HAP-1 (cell line): ENCODE measurements around the gene ZNRF3.

Source experiments
- DNase-seq, 2 experiments: peaks; one replicate each; pipeline ENCODE4 v3.0.0-alpha.2; 2016 to 2020; ENCODE audit warnings: low spot score in 2 of 2
- H3K27me3 ChIP-seq: fragments of 250-450 bp; sonication (Bioruptor Pico); 2 replicates; pipeline ENCODE4 v1.5.1; 2020; ENCODE audit warnings: low read depth, mild to moderate bottlenecking, moderate library complexity
- H3K36me3 ChIP-seq: fragments of 250-450 bp; sonication (Bioruptor Pico); replicated peaks from 2 replicates; pipeline ENCODE4 v1.5.1; 2020; ENCODE audit warnings: mild to moderate bottlenecking
- H3K4me1 ChIP-seq: fragments of 250-450 bp; sonication (Bioruptor Pico); 2 replicates; pipeline ENCODE4 v1.5.1; 2020; ENCODE audit warnings: mild to moderate bottlenecking
- H3K4me3 ChIP-seq: fragments of 250-450 bp; sonication (Bioruptor Pico); 2 replicates; pipeline ENCODE4 v1.5.1; 2020; ENCODE audit warnings: mild to moderate bottlenecking, moderate library complexity
- H3K9me3 ChIP-seq: fragments of 250-450 bp; sonication (Bioruptor Pico); 2 replicates; pipeline ENCODE4 v1.5.1; 2020; ENCODE audit warnings: mild to moderate bottlenecking, moderate library complexity
- in situ Hi-C: fragments of 300-500 bp; cut with MboI; formaldehyde crosslinking; loops from 3 replicates; pipeline ENCODE4 v1.14.3; 2020; ENCODE audit warnings: low sequenced_read_pairs, inconsistent platforms, mixed read lengths

ZNRF3 gene

DNA sequence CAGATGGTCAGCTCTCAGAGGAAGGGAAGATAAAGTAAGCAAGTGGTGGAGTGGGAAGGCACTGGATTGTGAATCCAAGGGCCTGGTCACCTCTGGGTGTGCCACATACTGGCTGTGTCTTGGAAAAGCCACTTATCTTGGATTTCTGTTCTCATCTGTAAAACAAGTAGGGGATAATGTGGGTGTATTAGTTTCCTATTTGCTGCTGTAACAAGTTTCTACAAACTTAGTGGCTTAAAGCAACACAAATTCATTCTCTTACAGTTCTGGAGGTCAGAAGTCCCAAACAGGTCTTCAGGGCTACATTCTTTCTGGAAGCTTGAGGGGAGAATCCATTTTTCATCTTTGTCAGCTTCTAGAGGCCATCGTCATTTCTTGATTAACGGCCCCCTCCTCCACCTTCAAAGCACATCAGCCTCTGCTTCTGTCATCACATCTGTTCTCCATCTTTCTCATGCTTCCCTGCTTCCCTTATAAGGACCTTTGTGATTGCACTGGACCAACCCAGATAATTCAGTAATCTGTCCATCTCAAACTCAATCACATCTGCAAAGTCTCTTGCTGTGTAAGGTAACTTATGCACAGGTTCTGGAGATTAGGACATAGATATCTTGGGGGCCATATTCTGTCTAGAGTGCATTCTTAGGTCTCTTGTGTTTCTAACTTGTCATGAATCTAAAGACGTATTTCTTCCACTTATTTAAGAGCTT is 102.4 kb downstream of the ZNRF3 start:
- DNase-seq, result no peak
- in situ Hi-C loops, result no loop called here
- peaks cover 6% of the 10 kb centered on the region; the same call in 1 of the 2 replicates for H3K4me1 ChIP-seq

DNA sequence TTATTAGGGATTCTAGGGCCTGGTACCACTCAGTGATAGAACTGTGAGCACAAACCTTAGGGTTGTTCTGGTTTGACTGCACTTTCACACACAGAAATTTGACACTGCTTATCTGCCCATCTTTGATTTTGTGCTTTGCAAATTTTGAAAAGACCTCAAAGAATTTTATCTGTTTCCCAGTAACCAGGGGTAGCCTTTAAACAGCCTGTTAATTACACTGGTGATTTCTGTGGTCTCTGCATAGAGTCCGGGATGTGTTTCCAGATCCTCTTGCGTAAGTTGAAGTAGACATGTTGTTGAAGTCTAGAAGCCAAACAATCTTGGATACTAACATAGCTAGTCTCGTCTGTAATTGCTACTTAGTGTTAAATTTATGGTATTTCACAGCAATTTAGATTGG is 103.0 kb downstream of the ZNRF3 start:
- Histone ChIP-seq H3K36me3 (peaks cover 12% of the 10 kb centered on the region; the same call in 1 of the 2 replicates), H3K27me3 (no peaks in the 10 kb centered on the region), H3K9me3 (peaks cover 4% of the 10 kb centered on the region; the same call in 1 of the 2 replicates), H3K4me3 (no peak overlapping the region), H3K4me1 (peaks cover 6% of the 10 kb centered on the region; the same call in 1 of the 2 replicates)
- in situ Hi-C loops, result no loop called here
- DNase-seq, result no peak

More for the DNA sequence above, 102.4 kb downstream of the ZNRF3 start:
- Histone ChIP-seq H3K9me3 (peaks cover 4% of the 10 kb centered on the region; the same call in 1 of the 2 replicates), H3K36me3 (peaks cover 12% of the 10 kb centered on the region; the same call in 1 of the 2 replicates), H3K27me3 (no peaks in the 10 kb centered on the region), H3K4me3 (no peak overlapping the region)

DNA sequence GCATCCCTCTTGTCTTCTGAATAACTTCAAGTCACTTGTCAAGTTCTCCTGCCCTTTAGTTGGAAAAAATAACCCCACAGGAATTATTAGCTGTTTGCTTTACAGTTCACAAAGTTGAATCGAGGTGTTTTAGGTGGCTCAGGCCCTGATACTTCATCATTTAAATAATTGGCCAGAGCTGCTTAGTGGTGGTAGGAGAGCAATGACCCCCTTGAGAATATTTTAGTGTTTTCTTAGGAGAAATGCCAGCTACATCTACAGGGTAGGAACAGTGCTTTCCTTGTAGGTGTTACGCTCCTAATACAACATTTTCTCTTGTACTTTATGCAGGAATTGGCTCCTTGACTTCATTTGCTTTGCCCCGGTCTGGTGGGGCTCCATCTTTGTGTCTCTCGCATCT is 105.1 kb downstream of the ZNRF3 start:
- Histone ChIP-seq H3K4me3 (no peak overlapping the region), H3K27me3 (no peaks in the 10 kb centered on the region), H3K4me1 (peaks cover 6% of the 10 kb centered on the region; the same call in 1 of the 2 replicates), H3K9me3 (peaks cover 4% of the 10 kb centered on the region; the same call in 1 of the 2 replicates), H3K36me3 (peaks cover 14% of the 10 kb centered on the region)
- DNase-seq, result no peak
- in situ Hi-C loops, result no loop called here

DNA sequence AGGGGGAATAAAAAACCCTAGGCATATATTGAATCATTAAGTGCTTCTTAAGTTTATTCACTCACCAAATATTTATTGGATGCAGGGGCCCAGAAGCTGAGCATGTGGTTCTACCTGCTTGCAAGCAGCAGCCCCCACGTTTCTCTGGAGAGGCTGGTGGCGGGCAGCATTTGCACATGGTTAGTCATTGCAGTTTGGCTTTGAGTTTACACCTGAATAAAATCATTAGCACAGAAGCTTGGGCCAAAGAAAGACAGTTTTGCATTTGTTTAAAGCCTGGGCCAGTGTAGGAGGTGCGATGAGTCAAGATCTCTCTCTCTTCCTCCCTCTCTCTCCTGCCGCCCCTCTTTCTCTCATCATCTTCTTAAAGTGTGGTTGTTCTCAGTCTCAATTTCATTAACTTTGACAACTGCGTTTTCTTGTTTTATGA is 105.7 kb downstream of the ZNRF3 start:
- H3K9me3 ChIP-seq, result peaks cover 4% of the 10 kb centered on the region; the same call in 1 of the 2 replicates
- H3K4me1 ChIP-seq, result peaks cover 6% of the 10 kb centered on the region; the same call in 1 of the 2 replicates
- no peak overlapping the region for H3K4me3 ChIP-seq
- in situ Hi-C loops, result no loop called here
- peaks cover 14% of the 10 kb centered on the region for H3K36me3 ChIP-seq
- DNase-seq, result peak in 1 of 2 experiments; percentile 27
- H3K27me3 ChIP-seq, result no peaks in the 10 kb centered on the region

DNA sequence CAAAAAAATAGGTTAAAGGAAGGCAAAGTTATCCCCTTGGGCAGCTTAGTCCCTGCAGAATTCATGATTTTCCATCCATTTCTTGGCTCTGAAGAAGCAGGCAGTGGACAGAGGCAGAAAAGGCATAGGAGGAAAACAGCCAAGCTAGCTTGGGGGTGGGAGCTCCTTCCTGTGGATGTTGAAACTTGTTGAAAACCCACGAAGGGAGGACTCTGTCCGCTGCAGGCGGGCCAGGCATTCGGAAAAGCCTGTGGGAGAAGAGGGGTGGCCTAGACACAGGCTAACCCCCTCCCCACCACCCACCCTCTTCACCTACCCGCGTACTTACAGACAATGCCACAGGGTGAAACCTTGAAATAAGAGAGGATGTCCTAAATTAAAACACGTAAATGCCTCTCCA is 106.1 kb downstream of the ZNRF3 start:
- peaks cover 14% of the 10 kb centered on the region for H3K36me3 ChIP-seq
- peaks cover 6% of the 10 kb centered on the region; the same call in 1 of the 2 replicates for H3K4me1 ChIP-seq
- DNase-seq, result no peak
- H3K27me3 ChIP-seq, result no peaks in the 10 kb centered on the region
- H3K4me3 ChIP-seq, result no peak overlapping the region
- peaks cover 4% of the 10 kb centered on the region; the same call in 1 of the 2 replicates for H3K9me3 ChIP-seq
- in situ Hi-C loops, result no loop called here

DNA sequence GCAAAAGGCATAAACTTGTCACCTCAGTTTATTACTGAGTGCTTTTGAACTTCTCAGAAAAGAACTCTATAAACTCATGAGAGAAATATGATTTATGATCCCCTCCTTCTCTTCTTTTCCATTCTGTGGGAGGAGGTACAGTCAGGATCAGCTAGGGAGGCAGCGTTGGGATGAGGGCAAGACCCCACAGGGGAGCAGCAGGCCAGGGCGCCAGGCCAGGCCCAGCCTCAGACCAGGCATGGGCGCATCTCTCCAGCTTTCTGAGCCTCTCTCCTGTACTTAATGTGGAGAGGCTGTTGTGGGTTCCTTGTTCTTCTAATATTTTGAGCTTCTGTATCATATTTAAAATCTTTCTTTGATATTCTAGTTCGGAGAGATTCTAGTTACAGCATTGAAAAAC is 106.5 kb downstream of the ZNRF3 start:
- Histone ChIP-seq H3K36me3 (peaks cover 14% of the 10 kb centered on the region), H3K4me3 (no peak overlapping the region), H3K27me3 (no peaks in the 10 kb centered on the region), H3K9me3 (peaks cover 4% of the 10 kb centered on the region; the same call in 1 of the 2 replicates), H3K4me1 (peaks cover 6% of the 10 kb centered on the region; the same call in 1 of the 2 replicates)
- no peak for DNase-seq
- in situ Hi-C loops, result no loop called here

DNA sequence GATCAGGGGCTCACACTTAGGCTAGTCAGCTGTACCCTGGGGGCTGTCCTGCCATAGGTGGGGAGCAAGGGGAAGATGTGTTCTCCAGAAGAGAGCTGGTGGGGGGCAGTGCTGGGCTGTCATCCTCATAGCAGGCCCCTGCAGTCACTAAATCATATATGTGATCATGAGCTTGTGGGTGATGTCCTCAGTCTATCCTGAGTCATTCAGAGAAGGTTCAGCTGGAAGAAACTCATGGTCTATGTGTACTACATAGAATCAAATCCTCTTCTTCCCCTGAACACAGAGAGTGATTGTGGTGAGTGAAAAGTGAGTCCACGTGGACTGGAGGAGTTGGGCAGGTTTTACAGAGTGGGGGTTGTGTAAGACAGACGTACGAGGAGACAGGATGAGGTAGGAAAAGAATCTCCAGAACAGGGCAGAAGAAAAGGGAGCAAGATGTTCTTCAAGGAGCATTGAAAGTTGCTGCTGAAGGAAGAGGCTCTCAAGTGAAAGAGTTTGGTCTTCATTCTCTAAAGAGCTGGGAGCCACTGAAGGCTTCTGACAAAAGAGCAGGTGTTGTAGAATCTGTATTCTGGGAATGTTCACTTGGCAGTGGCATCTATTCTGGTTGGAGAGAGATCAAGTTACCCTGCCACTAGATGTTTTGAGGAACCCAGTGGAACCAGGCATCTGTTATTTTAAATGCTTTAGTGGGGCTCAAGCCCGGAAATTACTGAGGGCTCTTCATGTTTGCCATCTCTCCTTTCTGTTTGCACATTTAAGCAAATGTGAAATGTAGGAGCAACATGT is 109.4 kb downstream of the ZNRF3 start:
- H3K4me1 ChIP-seq, result peaks cover 17% of the 10 kb centered on the region

DNA sequence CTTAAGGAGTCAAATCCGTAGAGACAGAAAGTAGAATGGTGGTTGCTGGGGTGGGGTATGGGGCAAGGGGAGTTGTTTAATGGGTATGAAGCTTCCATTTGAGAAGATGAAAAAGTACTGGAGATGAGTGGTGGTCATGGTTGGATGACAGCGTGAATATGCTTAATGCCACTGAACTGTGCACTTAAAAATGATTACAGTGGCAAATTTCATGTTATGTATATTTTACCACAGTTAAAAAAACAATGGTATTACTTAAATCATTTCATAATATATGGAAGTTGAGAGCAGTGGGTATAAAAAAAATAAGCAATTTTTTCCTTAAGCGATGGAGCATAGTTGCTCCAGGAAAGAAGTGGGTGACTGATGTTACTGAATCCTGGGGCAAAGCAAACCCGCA is 111.2 kb downstream of the ZNRF3 start:
- Histone ChIP-seq H3K4me3 (no peak overlapping the region), H3K36me3 (peaks cover 5% of the 10 kb centered on the region), H3K9me3 (no peaks in the 10 kb centered on the region), H3K4me1 (peaks cover 16% of the 10 kb centered on the region), H3K27me3 (no peaks in the 10 kb centered on the region)
- in situ Hi-C loops, result no loop called here
- DNase-seq, result no peak

More for the DNA sequence above, 109.4 kb downstream of the ZNRF3 start:
- peaks cover 8% of the 10 kb centered on the region for H3K36me3 ChIP-seq
- no peaks in the 10 kb centered on the region for H3K9me3 ChIP-seq
- no peak for DNase-seq
- in situ Hi-C loops, result no loop called here
- H3K4me3 ChIP-seq, result no peak overlapping the region
- H3K27me3 ChIP-seq, result no peaks in the 10 kb centered on the region

DNA sequence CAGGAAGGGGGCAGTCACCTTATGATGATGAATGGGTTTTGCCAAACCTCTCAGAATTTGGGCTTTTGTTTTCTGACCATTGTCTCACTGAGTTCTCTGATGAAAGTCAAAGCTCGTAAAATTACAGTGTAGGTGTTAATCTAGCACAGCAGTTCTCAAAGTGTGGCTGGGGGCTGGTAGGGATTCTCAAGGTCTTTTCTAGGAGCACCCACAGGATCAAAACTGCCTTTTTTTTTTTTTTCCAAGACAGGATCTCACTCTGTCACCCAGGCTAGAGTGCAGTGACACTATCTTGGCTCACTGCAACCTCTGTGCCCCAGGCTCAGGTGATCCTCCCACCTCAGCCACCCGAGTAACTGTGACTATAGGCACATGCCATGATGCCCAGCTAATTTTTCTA is 112.2 kb downstream of the ZNRF3 start:
- Histone ChIP-seq H3K9me3 (no peaks in the 10 kb centered on the region), H3K27me3 (no peaks in the 10 kb centered on the region), H3K4me3 (no peak overlapping the region), H3K36me3 (peaks cover 2% of the 10 kb centered on the region; the same call in 1 of the 2 replicates), H3K4me1 (peaks cover 26% of the 10 kb centered on the region)
- no peak for DNase-seq
- in situ Hi-C loops, result no loop called here

DNA sequence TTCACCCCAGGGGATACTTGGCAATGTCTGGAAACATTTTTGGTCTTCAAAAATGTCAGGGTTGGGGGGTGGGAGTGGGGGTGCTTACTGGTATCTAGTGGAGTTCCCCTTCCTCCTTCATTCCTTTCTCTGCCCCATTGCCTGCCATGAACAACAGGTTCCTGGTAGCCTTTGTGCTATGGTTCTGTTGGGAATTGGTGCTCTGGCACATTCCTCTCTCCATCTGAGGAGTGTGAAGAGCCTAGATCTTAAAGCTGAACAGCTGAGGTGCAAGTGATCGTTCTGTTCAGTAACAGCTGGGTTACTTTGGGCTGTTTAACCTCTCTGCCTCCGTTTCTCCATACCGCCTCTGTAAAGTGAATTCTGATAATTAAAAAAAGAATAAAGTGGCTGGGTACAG is 114.0 kb downstream of the ZNRF3 start:
- in situ Hi-C loops, result no loop called here
- DNase-seq, result no peak
- Histone ChIP-seq H3K4me1 (peaks cover 26% of the 10 kb centered on the region), H3K9me3 (no peaks in the 10 kb centered on the region), H3K36me3 (no peaks in the 10 kb centered on the region; the same call in 1 of the 2 replicates), H3K27me3 (no peaks in the 10 kb centered on the region), H3K4me3 (no peak overlapping the region)

DNA sequence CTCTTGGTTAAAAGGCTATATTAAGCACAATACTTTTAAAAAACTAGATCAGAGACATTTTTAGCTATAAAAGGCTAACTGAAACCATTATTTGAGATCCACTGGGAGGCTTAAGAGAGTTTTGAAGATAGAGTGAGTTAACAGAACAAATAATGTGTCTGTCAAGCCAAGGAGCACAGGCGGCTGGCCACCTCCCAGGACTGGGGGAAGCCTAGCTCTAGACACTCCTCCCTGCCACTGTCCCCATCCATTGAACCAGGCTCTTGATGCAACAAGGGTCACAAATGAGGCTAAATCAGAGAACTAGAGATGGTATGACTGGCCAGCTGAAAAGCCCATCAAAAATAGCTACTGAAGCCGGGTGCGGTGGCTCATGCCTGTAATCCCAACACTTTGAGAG is 115.3 kb downstream of the ZNRF3 start:
- in situ Hi-C loops, result no loop called here
- H3K4me3 ChIP-seq, result no peak overlapping the region
- H3K4me1 ChIP-seq, result peaks cover 27% of the 10 kb centered on the region
- DNase-seq, result no peak
- no peaks in the 10 kb centered on the region for H3K9me3 ChIP-seq
- no peaks in the 10 kb centered on the region for H3K27me3 ChIP-seq
- no peaks in the 10 kb centered on the region; the same call in 1 of the 2 replicates for H3K36me3 ChIP-seq

DNA sequence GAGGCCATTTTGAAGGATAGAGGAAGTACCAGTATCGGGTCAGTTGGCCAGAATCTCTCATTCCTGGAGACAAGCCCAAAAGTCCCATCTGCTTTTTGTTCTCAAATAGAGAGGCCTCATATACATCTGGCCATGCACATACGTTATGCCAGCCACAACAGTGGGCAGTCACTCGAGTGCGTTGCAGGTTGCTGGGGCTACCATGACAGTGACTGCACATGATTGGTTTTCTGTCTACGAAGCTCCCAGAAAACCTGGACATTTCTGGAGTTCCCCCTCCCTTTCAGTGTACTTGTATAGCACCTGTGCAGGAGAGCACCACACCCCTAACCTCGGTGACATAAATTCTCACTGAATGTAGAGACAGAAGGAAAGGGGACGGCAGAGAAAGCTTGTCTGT is 116.1 kb downstream of the ZNRF3 start:
- in situ Hi-C loops, result no loop called here
- H3K36me3 ChIP-seq, result no peaks in the 10 kb centered on the region; the same call in 1 of the 2 replicates
- no peak for DNase-seq
- no peak overlapping the region for H3K4me3 ChIP-seq
- H3K27me3 ChIP-seq, result no peaks in the 10 kb centered on the region
- H3K9me3 ChIP-seq, result no peaks in the 10 kb centered on the region
- H3K4me1 ChIP-seq, result peaks cover 35% of the 10 kb centered on the region

DNA sequence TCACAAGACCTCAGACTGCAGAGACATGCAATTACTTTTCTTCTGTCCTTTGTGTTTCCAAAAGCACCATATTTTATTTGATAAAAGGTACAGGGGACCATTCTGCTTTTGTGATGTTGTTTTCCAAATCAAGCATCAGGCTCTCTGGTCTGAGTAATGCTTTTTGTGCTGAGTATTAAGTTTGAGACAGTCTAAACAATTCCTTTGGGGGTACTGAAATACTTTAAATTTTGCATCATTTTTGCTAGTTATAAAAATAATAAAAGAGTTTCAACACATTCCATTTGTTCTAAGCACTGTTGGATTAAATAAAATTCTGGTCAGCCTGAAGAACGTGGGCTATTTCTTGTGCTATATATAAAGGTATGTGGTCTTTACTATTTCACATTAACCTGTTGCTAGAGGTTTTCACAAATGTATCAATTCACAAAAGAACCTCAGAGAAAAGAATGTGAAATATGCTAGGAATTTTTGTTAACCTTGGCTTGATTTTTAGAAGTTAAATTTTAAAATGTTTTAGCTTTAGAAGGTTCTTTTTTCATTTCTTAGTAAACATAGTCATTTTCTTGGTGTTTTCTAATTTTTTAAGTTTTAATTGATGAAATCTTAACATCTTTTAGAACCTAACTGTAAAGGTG is 116.7 kb downstream of the ZNRF3 start:
- Histone ChIP-seq H3K9me3 (no peaks in the 10 kb centered on the region), H3K36me3 (no peaks in the 10 kb centered on the region; the same call in 1 of the 2 replicates), H3K27me3 (no peaks in the 10 kb centered on the region), H3K4me1 (peaks cover 39% of the 10 kb centered on the region), H3K4me3 (no peak overlapping the region)
- in situ Hi-C loops, result no loop called here
- DNase-seq, result peak in 1 of 2 experiments; percentile 52
